ENCODE measurements around the gene PPP1R12C. TPM values are rescaled to one million over a fixed set of nuclear protein-coding genes. Genes with fewer than 3 reads are reported as not detected.

PPP1R12C gene
- total RNA-seq, 1 donor from 2014 or later, result 219 TPM

DNA sequence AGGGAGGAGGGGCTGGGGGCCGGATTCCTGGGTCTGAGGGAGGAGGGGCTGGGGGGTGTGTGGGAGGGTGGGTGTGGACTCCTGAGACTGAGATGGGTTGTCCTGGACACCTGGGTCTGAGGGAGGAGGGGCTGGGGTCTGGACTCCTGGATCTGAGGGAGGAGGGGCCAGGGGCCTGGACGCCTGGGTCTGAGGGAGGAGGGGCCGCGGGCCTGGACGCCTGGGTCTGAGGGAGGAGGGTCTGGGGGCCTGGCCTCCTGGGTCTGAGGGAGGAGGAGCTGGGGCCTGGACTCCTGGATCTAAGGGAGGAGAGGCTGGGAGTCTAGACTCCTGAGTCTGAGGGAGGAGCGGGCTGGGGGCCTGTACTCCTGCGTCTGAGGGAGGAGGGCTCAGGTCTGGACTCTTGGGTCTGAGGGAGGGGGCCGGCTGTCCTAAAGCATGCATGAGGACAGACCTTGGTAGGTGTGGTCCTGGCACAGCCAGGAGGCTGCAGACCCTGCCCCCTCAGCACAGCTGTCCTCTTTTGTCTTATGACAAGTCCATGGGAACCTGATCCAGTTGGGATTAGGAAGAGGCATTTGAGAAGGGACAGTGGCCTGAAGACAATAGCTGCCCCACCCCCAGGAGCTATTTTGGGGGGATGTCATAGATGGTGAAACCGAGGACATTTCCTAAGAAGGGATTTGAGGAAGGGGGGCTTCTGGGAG is 30.3 kb upstream of the PPP1R12C start:
- intact Hi-C loops (cut with DNase I), result no loop called here
- no peak for DNase-seq (ENCODE audit: low spot score in 2 of 2)
- no peaks in the 10 kb centered on the region for H3K36me3 ChIP-seq
- TF ChIP-seq, protein P1, sequence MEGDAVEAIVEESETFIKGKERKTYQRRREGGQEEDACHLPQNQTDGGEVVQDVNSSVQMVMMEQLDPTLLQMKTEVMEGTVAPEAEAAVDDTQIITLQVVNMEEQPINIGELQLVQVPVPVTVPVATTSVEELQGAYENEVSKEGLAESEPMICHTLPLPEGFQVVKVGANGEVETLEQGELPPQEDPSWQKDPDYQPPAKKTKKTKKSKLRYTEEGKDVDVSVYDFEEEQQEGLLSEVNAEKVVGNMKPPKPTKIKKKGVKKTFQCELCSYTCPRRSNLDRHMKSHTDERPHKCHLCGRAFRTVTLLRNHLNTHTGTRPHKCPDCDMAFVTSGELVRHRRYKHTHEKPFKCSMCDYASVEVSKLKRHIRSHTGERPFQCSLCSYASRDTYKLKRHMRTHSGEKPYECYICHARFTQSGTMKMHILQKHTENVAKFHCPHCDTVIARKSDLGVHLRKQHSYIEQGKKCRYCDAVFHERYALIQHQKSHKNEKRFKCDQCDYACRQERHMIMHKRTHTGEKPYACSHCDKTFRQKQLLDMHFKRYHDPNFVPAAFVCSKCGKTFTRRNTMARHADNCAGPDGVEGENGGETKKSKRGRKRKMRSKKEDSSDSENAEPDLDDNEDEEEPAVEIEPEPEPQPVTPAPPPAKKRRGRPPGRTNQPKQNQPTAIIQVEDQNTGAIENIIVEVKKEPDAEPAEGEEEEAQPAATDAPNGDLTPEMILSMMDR (IDR thresholded peaks at IDR 0.05), result no peak
- H3K4me3 ChIP-seq, result no peak overlapping the region
- peaks cover 12% of the 10 kb centered on the region for H3K27me3 ChIP-seq
- no peaks in the 10 kb centered on the region for H3K9me3 ChIP-seq
- no peak overlapping the region for H3K27ac ChIP-seq
- H3K4me1 ChIP-seq, result no peaks in the 10 kb centered on the region

DNA sequence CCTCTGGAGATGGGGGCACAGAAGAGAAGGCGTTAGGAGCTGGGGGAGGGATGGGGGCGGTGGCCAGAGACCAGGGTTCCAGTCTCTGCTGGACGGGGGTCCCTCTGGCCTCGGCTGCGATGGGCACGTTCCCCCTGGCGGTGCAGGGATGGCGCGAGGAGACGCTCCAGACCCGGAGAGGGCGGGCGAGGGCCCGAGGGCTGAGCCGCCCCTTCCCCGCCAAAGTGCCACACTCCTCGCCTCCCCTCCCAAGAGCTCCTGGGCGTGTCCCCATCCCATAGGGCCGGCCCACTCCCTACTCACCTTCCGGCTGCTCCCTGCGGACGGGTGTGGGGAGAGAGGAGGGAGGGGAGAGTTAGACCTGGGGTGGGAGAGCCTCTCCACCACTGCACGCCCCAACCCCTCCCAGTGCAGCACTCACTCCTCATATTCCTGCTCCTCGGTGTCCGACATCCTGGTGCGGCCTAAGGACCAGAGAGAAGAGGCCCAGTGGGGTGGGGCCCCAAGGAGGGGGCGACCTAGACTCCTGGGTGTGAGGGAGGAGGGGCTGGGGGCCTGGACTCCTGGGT is 29.4 kb upstream of the PPP1R12C start:
- TF ChIP-seq, protein P1 (IDR thresholded peaks at IDR 0.05), result no peak
- peaks cover 12% of the 10 kb centered on the region for H3K27me3 ChIP-seq

DNA sequence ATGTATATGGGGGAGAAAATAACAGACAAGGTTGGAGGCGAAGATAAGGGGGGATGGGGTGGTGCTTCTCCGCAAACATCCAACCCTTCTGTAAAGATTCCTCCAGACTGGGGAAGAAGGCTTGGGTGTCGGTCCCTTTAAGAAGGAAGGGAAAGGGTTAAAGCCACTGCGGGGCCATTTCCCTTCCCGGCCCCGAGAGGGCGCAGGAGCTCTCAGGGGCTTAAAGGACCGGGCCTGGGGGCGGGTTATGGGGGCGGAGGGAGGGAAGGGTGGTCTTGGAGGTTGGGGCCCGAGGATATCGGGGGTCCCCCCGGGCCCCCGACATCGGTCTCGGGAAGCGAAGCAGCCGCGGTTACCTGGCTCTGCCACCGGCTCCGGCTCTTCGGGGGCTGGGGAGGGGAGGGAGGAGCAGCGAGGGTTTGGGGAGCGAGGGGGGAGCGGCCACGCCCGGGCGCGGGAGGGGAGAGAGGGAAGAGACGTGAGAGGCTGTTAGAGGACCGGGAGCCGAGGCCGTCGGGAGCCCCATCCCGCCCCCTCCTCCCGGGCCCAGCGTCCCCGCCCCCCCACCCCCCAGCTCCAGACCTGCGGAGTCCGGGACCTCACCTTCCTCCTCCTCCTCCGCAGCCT is 28.8 kb upstream of the PPP1R12C start:
- H3K27ac ChIP-seq, result no peak overlapping the region
- TF ChIP-seq, protein P1 (IDR thresholded peaks at IDR 0.05), result peak in 1 of 3 experiments; percentile 11
- H3K4me1 ChIP-seq, result peaks cover 0 to 4% of the 10 kb centered on the region in 2 donors
- H3K9me3 ChIP-seq, result no peaks in the 10 kb centered on the region
- no peak for DNase-seq (ENCODE audit: low spot score in 2 of 2)
- H3K27me3 ChIP-seq, result peaks cover 17% of the 10 kb centered on the region
- H3K36me3 ChIP-seq, result no peaks in the 10 kb centered on the region
- intact Hi-C loops (cut with DNase I), result no loop called here
- no peak overlapping the region for H3K4me3 ChIP-seq

More for the DNA sequence above, 29.4 kb upstream of the PPP1R12C start:
- intact Hi-C loops (cut with DNase I), result no loop called here
- H3K4me1 ChIP-seq, result peaks cover 0 to under 1% of the 10 kb centered on the region in 2 donors
- no peak for DNase-seq (ENCODE audit: low spot score in 2 of 2)
- H3K9me3 ChIP-seq, result no peaks in the 10 kb centered on the region
- H3K27ac ChIP-seq, result no peak overlapping the region
- H3K36me3 ChIP-seq, result no peaks in the 10 kb centered on the region
- H3K4me3 ChIP-seq, result no peak overlapping the region

DNA sequence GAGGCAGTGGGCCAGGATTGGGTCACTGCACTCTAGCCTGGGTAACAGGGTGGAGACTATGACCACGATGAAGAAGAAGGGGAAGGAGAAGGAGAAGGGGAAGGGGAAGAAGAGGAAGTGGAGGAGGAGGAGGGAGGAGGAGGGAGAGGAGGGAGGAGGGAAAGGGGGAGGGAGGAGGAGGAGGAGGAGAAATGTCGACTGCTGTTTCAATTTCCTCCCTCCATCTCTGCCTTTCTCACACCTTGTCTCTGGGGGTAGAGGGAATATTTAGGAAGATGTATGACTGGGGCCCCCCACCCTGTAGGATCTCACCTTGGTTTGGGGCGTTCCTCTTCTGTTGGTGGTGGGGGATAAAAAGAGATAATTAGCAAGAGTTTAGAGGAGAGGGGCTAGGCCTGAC is 27.8 kb upstream of the PPP1R12C start:
- Histone ChIP-seq H3K9me3 (no peaks in the 10 kb centered on the region), H3K4me1 (peaks cover 0 to 4% of the 10 kb centered on the region in 2 donors), H3K36me3 (no peaks in the 10 kb centered on the region), H3K27me3 (peaks cover 17% of the 10 kb centered on the region), H3K27ac (no peak overlapping the region), H3K4me3 (no peak overlapping the region)
- TF ChIP-seq, protein P1 (IDR thresholded peaks at IDR 0.05), result no peak
- no peak for DNase-seq (ENCODE audit: low spot score in 2 of 2)
- intact Hi-C loops (cut with DNase I), result no loop called here

DNA sequence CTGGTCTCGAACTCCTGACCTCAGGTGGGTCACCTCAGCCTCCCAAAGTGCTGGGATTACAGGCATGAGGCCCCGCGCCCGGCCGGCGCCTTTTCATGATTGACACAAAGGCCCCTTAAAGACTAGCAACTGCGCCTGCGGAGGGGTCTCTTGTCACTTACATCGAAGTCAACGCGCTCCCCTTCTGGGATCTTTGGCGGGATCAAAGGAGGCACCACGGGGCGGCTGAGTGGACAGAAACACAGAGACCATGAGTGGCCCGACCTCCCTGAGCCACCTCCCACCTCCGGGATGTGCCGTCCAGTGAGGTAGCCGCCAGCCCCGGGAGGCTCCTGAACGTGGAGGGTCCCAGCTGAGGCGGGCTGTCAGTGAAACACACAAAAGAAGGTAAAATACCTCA is 24.3 kb upstream of the PPP1R12C start:
- H3K9me3 ChIP-seq, result no peaks in the 10 kb centered on the region
- TF ChIP-seq, protein P1 (IDR thresholded peaks at IDR 0.05), result no peak
- H3K27me3 ChIP-seq, result peaks cover 15% of the 10 kb centered on the region
- DNase-seq (ENCODE audit: low spot score in 2 of 2), result no peak
- H3K36me3 ChIP-seq, result no peaks in the 10 kb centered on the region
- H3K4me1 ChIP-seq, result peaks cover 0 to 4% of the 10 kb centered on the region in 2 donors
- H3K27ac ChIP-seq, result no peak overlapping the region
- no peak overlapping the region for H3K4me3 ChIP-seq
- intact Hi-C loops (cut with DNase I), result loop anchor here (5.0 kb wide), 1 partner anchor 276 kb away; no protein-coding TSS in a partner anchor

Data from ascending aorta (tissue), 2 donors.